ENCODE data around the gene CUL4A.

CUL4A gene

DNA sequence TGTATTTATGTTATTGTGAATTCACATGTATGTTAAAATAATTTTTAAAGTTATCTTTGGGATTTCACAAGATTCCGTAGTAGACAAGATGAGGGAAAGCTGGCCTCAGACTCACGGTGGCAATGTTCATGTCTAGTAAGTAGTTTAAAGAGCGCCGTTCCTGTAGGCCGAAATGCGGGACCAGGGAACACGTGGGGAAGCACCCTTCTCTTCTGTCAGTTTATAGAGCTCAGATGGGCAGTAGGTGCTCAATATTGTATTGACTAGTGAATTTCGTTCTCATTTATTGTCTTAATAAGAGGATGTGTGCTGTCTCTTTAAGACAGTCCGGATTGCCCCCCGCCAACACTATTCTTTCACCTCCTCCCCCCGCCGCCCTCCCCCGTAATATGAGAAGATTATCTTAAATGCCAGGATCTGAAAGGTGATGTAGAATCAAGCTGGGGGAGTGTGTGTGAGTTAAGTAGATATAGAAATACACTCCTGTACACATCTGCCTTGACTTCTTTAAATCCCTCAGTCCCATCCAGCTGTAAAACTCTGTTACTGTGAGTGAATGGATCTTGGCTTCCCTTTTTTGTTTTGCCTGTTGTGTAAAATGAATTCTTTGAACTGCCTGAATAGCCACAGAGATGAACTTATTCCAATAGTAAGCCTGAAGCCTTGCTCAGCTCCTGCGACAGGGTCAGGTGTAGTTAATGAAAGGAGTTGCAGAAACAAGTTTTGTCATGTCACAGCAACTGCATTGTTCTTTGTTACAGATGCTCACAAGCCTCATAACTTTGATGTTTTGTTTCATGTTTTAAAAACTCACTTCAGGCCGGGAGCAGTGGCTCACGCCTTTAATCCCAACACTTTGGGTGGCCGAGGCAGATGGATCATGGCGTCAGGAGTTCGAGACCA is 88.9 kb downstream of the CUL4A start:
- Histone ChIP-seq H3F3A (ENCODE audit: control insufficient read depth, insufficient read depth) (peaks cover 8% of the 10 kb centered on the region), H4K20me1 (ENCODE audit: control insufficient read depth, insufficient read depth, low read depth, low read length) (no peaks in the 10 kb centered on the region; the same call in 1 of the 2 replicates), H3K9me3 (ENCODE audit: control insufficient read depth, insufficient read depth, low read length) (no peaks in the 10 kb centered on the region), H3K36me3 (ENCODE audit: control insufficient read depth, low read length) (peaks cover 5% of the 10 kb centered on the region), H3K4me3 (ENCODE audit: low read length) (peak overlapping the region; percentile 95), H3K9me2 (replicated peaks; ENCODE audit: control insufficient read depth, low read length) (no peaks in the 10 kb centered on the region), H3K27me3 (ENCODE audit: control insufficient read depth, low read length) (peaks cover 3% of the 10 kb centered on the region; the same call in 1 of the 2 replicates), H3K79me2 (ENCODE audit: control insufficient read depth, low read length) (peaks cover 64% of the 10 kb centered on the region), H3K4me2 (ENCODE audit: low read length) (peak overlapping the region; percentile 90), H3K4me1 (ENCODE audit: control insufficient read depth, low read length) (peaks cover 24% of the 10 kb centered on the region), H3K27ac (ENCODE audit: low read depth, low read length) (no peak overlapping the region)
- TF ChIP-seq CTCF (IDR thresholded peaks at IDR 0.05; ENCODE audit: low read depth, low read length, poor library complexity, severe bottlenecking) (no peak), EZH2phosphoT487 (IDR thresholded peaks at IDR 0.05; ENCODE audit: borderline replicate concordance, low read length) (no peak)

GRCh38 chr13:113299951-113300350 is 90.5 kb downstream of the CUL4A start:
- H3F3A ChIP-seq (ENCODE audit: control insufficient read depth, insufficient read depth), result peaks cover 8% of the 10 kb centered on the region; the same call in 1 of the 2 replicates
- no peaks in the 10 kb centered on the region; the same call in 1 of the 2 replicates for H4K20me1 ChIP-seq (ENCODE audit: control insufficient read depth, insufficient read depth, low read depth, low read length)
- TF ChIP-seq EZH2phosphoT487 (IDR thresholded peaks at IDR 0.05; ENCODE audit: borderline replicate concordance, low read length), result no peak
- TF ChIP-seq CTCF (IDR thresholded peaks at IDR 0.05; ENCODE audit: low read depth, low read length, poor library complexity, severe bottlenecking), result no peak
- H3K36me3 ChIP-seq (ENCODE audit: control insufficient read depth, low read length), result peaks cover 5% of the 10 kb centered on the region
- H3K79me2 ChIP-seq (ENCODE audit: control insufficient read depth, low read length), result peaks cover 81% of the 10 kb centered on the region
- H3K9me3 ChIP-seq (ENCODE audit: control insufficient read depth, insufficient read depth, low read length), result no peaks in the 10 kb centered on the region
- peaks cover 24% of the 10 kb centered on the region for H3K4me1 ChIP-seq (ENCODE audit: control insufficient read depth, low read length)
- H3K4me3 ChIP-seq (ENCODE audit: low read length), result no peak overlapping the region
- no peaks in the 10 kb centered on the region for H3K27me3 ChIP-seq (ENCODE audit: control insufficient read depth, low read length)
- no peak overlapping the region for H3K27ac ChIP-seq (ENCODE audit: low read depth, low read length)
- H3K4me2 ChIP-seq (ENCODE audit: low read length), result no peak overlapping the region
- no peaks in the 10 kb centered on the region for H3K9me2 ChIP-seq (replicated peaks; ENCODE audit: control insufficient read depth, low read length)

DNA sequence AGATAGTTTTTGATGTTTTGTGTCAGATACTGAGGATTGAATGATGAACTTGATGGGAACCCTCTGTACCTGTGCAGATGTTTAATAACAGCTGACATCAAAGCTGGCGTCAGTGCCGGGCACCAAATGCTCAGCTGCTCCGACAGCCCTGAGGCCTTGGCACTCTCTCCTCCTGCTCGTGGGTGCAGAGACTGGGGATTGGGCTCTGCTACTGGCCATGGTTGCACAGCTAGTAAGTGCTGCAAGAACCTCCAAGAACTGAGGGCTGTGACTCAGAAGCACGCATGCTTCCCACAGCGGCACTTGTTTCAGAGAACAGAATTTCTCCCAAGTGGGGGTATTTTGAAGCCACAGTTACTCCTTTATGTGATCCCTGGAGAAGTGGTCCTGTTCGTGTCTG is 93.6 kb downstream of the CUL4A start:
- Histone ChIP-seq H3K9me3 (ENCODE audit: control insufficient read depth, insufficient read depth, low read length) (no peaks in the 10 kb centered on the region), H3K79me2 (ENCODE audit: control insufficient read depth, low read length) (peaks cover 94% of the 10 kb centered on the region), H3K4me1 (ENCODE audit: control insufficient read depth, low read length) (peaks cover 12% of the 10 kb centered on the region), H3K4me2 (ENCODE audit: low read length) (no peak overlapping the region), H3K4me3 (ENCODE audit: low read length) (no peak overlapping the region), H3K9me2 (replicated peaks; ENCODE audit: control insufficient read depth, low read length) (no peaks in the 10 kb centered on the region), H3K36me3 (ENCODE audit: control insufficient read depth, low read length) (peaks cover 14% of the 10 kb centered on the region), H3F3A (ENCODE audit: control insufficient read depth, insufficient read depth) (no peaks in the 10 kb centered on the region), H4K20me1 (ENCODE audit: control insufficient read depth, insufficient read depth, low read depth, low read length) (no peaks in the 10 kb centered on the region; the same call in 1 of the 2 replicates), H3K27ac (ENCODE audit: low read depth, low read length) (no peak overlapping the region), H3K27me3 (ENCODE audit: control insufficient read depth, low read length) (no peaks in the 10 kb centered on the region)
- no peak for TF ChIP-seq EZH2phosphoT487 (IDR thresholded peaks at IDR 0.05; ENCODE audit: borderline replicate concordance, low read length)
- TF ChIP-seq CTCF (IDR thresholded peaks at IDR 0.05; ENCODE audit: low read depth, low read length, poor library complexity, severe bottlenecking), result no peak
